ENCODE results near the gene PRKAA2. TPM values are rescaled to one million over a fixed set of nuclear protein-coding genes. Genes with fewer than 3 reads are reported as not detected.
A peak's percentile ranks its signal among the peaks of the same experiment; 100 is the strongest.

The PRKAA2 gene
- total and polyA plus RNA-seq, 2 experiments from 2014 or later = 0.49 to 0.65 TPM

DNA sequence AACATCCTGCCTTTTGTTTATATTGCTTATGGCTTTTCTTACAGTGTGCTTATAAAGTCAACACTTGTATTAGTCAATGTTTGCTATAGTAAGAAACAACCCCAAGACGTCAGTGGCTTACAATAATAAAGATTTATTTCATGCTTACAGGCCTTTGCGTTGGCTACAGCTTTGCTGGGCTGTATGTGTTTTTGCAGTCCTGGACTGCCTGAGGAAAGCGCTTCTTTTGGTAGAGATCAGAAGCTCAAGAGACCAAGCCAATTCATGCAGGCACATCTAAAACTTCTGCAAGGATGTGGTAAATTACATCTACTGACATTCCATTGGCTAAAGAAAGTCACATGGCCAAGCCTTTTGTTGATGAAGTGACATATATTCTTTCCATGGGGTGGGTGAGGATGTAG lies 17.5 kb upstream of the PRKAA2 start:
- Histone ChIP-seq H3K9me2 (ENCODE audit: insufficient read depth) (no peaks in the 10 kb centered on the region), H3K79me2 (ENCODE audit: insufficient read depth) (no peaks in the 10 kb centered on the region), H3K27me3 (replicated peaks; ENCODE audit: insufficient read depth) (no peaks in the 10 kb centered on the region), H3K4me1 (ENCODE audit: insufficient read depth) (peaks cover 22% of the 10 kb centered on the region), H3K4me3 (no peak overlapping the region), H3K4me2 (ENCODE audit: unreplicated experiment) (peak overlapping the region; percentile 66), H3F3A (ENCODE audit: insufficient read depth) (peaks cover 18% of the 10 kb centered on the region), H3K9me3 (ENCODE audit: low read depth) (no peaks in the 10 kb centered on the region), H2AFZ (no peak overlapping the region), H3K27ac (no peak overlapping the region), H4K20me1 (ENCODE audit: insufficient read depth) (no peaks in the 10 kb centered on the region), H3K36me3 (ENCODE audit: low read depth) (no peaks in the 10 kb centered on the region), H3K9ac (no peak overlapping the region)
- TF ChIP-seq EZH2phosphoT487 (IDR thresholded peaks at IDR 0.05; ENCODE audit: insufficient read depth, low read depth) (no peak), EZH2 (IDR thresholded peaks at IDR 0.05; ENCODE audit: insufficient read depth, poor library complexity, severe bottlenecking) (no peak)
- no peak for DNase-seq
- WGBS, 2 experiments (ENCODE audit: low coverage in 1 of 2, low lambda C conversion rate in 2 of 2, missing lambda C conversion rate in 2 of 2) = 76 to 79% methylated on average over 3 of the region's 3 CpGs
- in situ Hi-C loops (cut with MboI) = no loop called here

DNA sequence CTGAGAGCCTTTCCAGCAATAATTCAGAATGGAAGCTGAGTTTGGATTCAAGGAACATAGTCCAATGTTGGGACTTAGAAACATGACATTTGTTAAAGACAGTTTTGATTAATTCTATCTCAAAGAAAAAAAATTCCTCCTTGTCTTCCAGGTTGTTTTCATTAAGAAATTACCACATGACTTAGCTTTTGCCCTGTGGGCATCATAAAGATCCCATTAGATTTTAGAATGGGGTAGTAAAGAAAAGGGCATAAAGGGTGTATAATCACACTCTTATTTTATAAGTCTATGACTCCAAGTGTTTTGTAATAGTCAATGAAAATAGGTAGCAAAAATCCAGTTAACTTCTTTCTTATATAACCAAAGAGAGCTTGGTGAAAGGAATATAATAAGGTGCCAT lies 14.3 kb upstream of the PRKAA2 start:
- H3K9me3 ChIP-seq (ENCODE audit: low read depth) = no peaks in the 10 kb centered on the region
- no peak overlapping the region for H2AFZ ChIP-seq
- H3F3A ChIP-seq (ENCODE audit: insufficient read depth) = peaks cover 18% of the 10 kb centered on the region
- no peak overlapping the region for H3K9ac ChIP-seq
- DNase-seq = no peak
- no peaks in the 10 kb centered on the region for H4K20me1 ChIP-seq (ENCODE audit: insufficient read depth)
- H3K4me1 ChIP-seq (ENCODE audit: insufficient read depth) = peaks cover 20% of the 10 kb centered on the region
- H3K79me2 ChIP-seq (ENCODE audit: insufficient read depth) = no peaks in the 10 kb centered on the region
- H3K4me3 ChIP-seq = no peak overlapping the region
- H3K9me2 ChIP-seq (ENCODE audit: insufficient read depth) = no peaks in the 10 kb centered on the region
- no peaks in the 10 kb centered on the region for H3K27me3 ChIP-seq (replicated peaks; ENCODE audit: insufficient read depth)
- in situ Hi-C loops (cut with MboI) = no loop called here
- TF ChIP-seq EZH2 (IDR thresholded peaks at IDR 0.05; ENCODE audit: insufficient read depth, poor library complexity, severe bottlenecking) (no peak), EZH2phosphoT487 (IDR thresholded peaks at IDR 0.05; ENCODE audit: insufficient read depth, low read depth) (no peak)
- no peak overlapping the region for H3K27ac ChIP-seq
- no peak overlapping the region for H3K4me2 ChIP-seq (ENCODE audit: unreplicated experiment)
- H3K36me3 ChIP-seq (ENCODE audit: low read depth) = no peaks in the 10 kb centered on the region

GRCh38 chr1:56631901-56632300 lies 13.2 kb upstream of the PRKAA2 start:
- Histone ChIP-seq H3F3A (ENCODE audit: insufficient read depth) (peaks cover 11% of the 10 kb centered on the region), H3K36me3 (ENCODE audit: low read depth) (no peaks in the 10 kb centered on the region), H3K9ac (no peak overlapping the region), H3K9me2 (ENCODE audit: insufficient read depth) (no peaks in the 10 kb centered on the region), H3K27me3 (replicated peaks; ENCODE audit: insufficient read depth) (no peaks in the 10 kb centered on the region), H3K4me1 (ENCODE audit: insufficient read depth) (peaks cover 9% of the 10 kb centered on the region), H4K20me1 (ENCODE audit: insufficient read depth) (no peaks in the 10 kb centered on the region), H3K4me3 (no peak overlapping the region), H3K4me2 (ENCODE audit: unreplicated experiment) (no peak overlapping the region), H2AFZ (no peak overlapping the region), H3K27ac (no peak overlapping the region), H3K79me2 (ENCODE audit: insufficient read depth) (no peaks in the 10 kb centered on the region), H3K9me3 (ENCODE audit: low read depth) (no peaks in the 10 kb centered on the region)
- no peak for TF ChIP-seq EZH2 (IDR thresholded peaks at IDR 0.05; ENCODE audit: insufficient read depth, poor library complexity, severe bottlenecking)
- TF ChIP-seq EZH2phosphoT487 (IDR thresholded peaks at IDR 0.05; ENCODE audit: insufficient read depth, low read depth) = no peak
- DNase-seq = no peak
- in situ Hi-C loops (cut with MboI) = no loop called here
- 72 to 74% methylated on average over 2 of the region's 2 CpGs for WGBS, 2 experiments (ENCODE audit: low coverage in 1 of 2, low lambda C conversion rate in 2 of 2, missing lambda C conversion rate in 2 of 2)

DNA sequence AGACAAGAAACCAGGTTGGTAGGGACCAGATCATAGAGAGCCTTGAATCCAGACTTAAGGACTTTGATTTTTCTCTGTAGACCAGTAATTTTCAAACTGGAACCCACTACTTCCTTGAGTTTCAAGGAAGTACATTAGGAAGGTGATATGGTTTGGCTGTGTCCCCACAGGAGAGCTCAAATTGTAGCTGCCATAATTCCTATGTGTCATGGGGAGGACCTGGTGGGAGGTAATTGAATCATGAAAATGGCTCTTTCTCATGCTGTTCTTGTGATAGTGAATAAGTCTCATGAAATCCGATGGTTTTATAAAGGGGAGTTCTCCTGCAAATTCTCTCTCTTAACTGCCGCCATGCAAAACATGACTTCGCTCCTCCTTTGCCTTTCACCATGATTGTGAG lies 10.1 kb upstream of the PRKAA2 start:
- Histone ChIP-seq H3K27me3 (replicated peaks; ENCODE audit: insufficient read depth) (no peaks in the 10 kb centered on the region), H3F3A (ENCODE audit: insufficient read depth) (no peaks in the 10 kb centered on the region), H3K9ac (no peak overlapping the region), H3K27ac (no peak overlapping the region), H3K79me2 (ENCODE audit: insufficient read depth) (no peaks in the 10 kb centered on the region), H2AFZ (no peak overlapping the region), H3K4me2 (ENCODE audit: unreplicated experiment) (no peak overlapping the region), H3K4me3 (no peak overlapping the region), H4K20me1 (ENCODE audit: insufficient read depth) (no peaks in the 10 kb centered on the region), H3K36me3 (ENCODE audit: low read depth) (no peaks in the 10 kb centered on the region), H3K9me2 (ENCODE audit: insufficient read depth) (no peaks in the 10 kb centered on the region), H3K9me3 (ENCODE audit: low read depth) (no peaks in the 10 kb centered on the region), H3K4me1 (ENCODE audit: insufficient read depth) (no peaks in the 10 kb centered on the region; the same call in 1 of the 2 replicates)
- DNase-seq = no peak
- 97 to 98% methylated on average over 3 of the region's 3 CpGs for WGBS, 2 experiments (ENCODE audit: low coverage in 1 of 2, low lambda C conversion rate in 2 of 2, missing lambda C conversion rate in 2 of 2)
- TF ChIP-seq EZH2 (IDR thresholded peaks at IDR 0.05; ENCODE audit: insufficient read depth, poor library complexity, severe bottlenecking) (no peak), EZH2phosphoT487 (IDR thresholded peaks at IDR 0.05; ENCODE audit: insufficient read depth, low read depth) (no peak)
- in situ Hi-C loops (cut with MboI) = no loop called here

DNA sequence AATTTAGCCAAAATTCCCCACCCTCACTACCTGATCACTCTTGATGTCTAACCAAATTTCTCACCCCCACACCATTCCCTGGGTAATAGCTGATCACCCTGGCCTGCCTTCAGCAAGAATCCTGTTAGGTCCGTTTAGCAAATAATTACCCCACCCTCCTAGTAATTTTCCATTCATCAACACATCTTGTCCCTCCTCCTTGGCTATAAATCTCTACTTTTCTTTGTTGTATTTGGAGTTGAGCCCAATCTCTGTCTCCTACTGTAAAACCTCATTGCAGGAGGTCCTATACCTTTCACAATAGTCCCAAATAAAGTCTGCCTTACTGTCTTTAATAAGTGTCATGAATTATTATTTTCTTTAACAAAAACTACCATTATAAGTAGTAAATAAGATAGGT lies 6.9 kb upstream of the PRKAA2 start:
- Histone ChIP-seq H3K36me3 (ENCODE audit: low read depth) (no peaks in the 10 kb centered on the region), H3K27ac (no peak overlapping the region), H3F3A (ENCODE audit: insufficient read depth) (no peaks in the 10 kb centered on the region), H3K9me2 (ENCODE audit: insufficient read depth) (no peaks in the 10 kb centered on the region), H3K27me3 (replicated peaks; ENCODE audit: insufficient read depth) (no peaks in the 10 kb centered on the region), H3K4me2 (ENCODE audit: unreplicated experiment) (no peak overlapping the region), H4K20me1 (ENCODE audit: insufficient read depth) (no peaks in the 10 kb centered on the region), H3K9ac (no peak overlapping the region), H3K4me1 (ENCODE audit: insufficient read depth) (no peaks in the 10 kb centered on the region; the same call in 1 of the 2 replicates), H3K4me3 (no peak overlapping the region), H3K79me2 (ENCODE audit: insufficient read depth) (no peaks in the 10 kb centered on the region), H2AFZ (no peak overlapping the region), H3K9me3 (ENCODE audit: low read depth) (no peaks in the 10 kb centered on the region)
- WGBS, 2 experiments (ENCODE audit: low coverage in 1 of 2, low lambda C conversion rate in 2 of 2, missing lambda C conversion rate in 2 of 2) = 38 to 48% methylated on average over 1 of the region's 1 CpG
- DNase-seq = no peak
- in situ Hi-C loops (cut with MboI) = no loop called here
- no peak for TF ChIP-seq EZH2 (IDR thresholded peaks at IDR 0.05; ENCODE audit: insufficient read depth, poor library complexity, severe bottlenecking)
- TF ChIP-seq EZH2phosphoT487 (IDR thresholded peaks at IDR 0.05; ENCODE audit: insufficient read depth, low read depth) = no peak
